GM21723 (cell line): ENCODE results near the gene EVI2A.
"Not testable (repeated sequence)": the region's sequence is repeated elsewhere in the genome, so short reads cannot be mapped to it uniquely, and the experiment has no call there.

Experiments
- ATAC-seq: cut with Tn5 transposase; IDR thresholded peaks from one replicate; pipeline ENCODE4 v1.9.1; 2021; ENCODE audit warnings: mild to moderate bottlenecking, moderate library complexity; ENCODE audit not compliant: unreplicated experiment

The EVI2A gene

DNA sequence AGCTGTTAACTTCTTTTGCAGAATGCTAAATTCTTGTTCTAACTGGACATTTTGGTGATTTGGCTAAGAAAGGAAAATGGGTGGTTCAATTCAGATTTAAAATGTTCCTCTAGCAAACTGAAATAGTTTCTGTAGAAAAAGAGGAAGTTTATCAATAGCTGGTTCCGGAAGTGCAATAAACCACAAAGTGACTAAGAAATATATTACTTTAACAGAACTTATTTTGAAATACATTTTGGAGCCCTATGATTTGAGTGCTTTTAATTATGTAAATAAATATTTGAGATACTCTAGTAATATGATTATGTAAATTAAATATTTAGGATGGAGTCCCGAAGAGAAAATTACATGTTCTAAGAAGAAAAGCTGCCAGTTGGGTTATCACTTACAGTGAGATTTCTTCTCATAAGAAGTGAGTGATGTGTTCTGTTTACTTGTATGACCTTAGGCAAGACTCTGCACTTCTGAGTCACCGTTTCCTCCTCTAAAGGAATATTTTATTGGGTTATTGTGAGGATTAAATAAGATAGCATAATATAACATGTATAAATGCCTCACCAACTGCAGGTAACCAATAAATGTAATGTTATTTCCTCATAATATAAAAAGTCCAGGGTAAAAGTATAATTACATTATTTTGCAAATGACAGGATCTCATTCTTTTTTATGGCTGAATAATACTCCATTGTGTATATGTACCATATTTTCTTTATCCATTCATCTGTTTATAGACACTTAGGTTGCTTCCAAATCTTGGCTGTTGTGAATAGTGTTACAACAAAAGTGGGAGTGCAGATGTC lies 7.2 kb downstream of the EVI2A start, which contains the start of gene EVI2B:
EVI2B (minus strand) TSS at position 73 of the 800 bp plus-strand sequence. CDS start 8,445 bp downstream, outside the sequence.
- no peak for ATAC-seq

DNA sequence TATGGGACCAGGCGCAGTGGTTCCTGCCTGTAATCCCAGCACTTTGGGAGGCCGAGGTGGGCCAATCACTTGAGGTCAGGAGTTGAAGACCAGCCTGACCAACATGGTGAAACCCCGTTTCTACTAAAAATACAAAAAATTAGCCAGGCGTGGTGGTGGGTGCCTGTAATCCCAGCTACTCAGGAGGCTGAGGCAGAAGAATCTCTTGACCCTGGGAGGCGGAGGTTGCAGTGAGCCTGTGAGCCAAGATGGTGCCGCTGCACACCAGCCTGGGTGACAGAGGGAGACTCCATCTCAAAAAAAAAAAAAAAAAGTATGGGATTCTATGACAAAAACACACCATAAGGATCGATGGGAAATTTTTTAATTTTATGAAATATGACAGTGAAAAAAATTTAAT lies 9.2 kb downstream of the EVI2A start:
- ATAC-seq: not testable (repeated sequence)

DNA sequence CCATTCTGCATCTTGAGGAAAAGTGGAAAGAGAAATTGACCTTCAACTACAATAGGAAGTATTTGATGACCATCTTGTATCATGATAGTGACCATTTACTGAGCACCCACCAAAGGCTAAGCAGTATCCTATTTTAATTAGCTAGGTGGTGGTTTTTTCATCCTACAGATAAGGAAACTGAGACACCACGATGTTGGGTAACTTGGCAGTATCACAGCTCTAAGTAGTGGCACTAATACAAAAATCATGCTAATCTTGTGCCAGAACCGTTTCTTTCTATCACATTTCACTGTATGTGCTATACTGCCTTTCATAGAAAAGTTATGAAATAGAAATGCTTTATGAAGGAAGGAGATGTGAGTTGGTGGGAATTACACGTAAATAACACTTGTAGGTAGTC lies 9.9 kb downstream of the EVI2A start:
- ATAC-seq: no peak

DNA sequence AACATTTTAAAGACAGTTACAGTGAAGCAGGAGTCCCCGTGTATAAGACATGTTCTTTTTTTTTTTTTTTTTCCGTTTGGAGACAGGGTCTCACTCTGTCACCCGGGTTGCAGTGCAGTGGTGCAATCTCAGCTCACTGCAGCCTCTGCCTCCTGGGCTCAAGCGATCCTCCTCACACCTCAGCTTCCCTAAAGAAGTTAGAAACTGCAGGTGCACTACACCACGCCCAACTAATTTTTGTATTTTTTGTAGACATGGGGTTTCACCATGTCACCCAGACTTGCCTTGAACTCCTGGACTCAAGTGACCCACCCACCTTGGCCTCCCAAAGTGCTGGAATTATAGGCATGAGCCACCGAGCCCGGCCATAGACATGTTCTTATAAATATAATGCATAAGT lies 10.5 kb downstream of the EVI2A start:
- no peak for ATAC-seq

DNA sequence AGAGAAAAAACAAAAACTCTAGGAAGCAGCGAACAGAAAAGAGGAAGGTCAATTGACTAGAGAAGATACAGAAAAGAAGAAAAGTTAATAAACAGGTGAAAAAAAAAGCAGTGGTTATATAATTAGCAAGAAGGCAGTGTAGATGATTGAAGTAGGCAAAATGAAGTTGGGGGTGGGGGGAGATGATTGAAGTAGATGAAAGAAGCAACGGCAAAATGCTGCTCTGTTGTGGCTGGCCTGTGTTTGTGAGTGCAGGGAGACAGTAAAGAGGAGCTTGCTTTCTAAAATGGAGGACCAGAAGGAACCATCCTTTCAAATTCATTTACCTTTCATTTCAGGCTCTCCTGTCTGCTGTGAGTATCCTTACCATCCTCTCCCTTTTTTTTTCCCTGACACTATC lies 11.2 kb downstream of the EVI2A start:
- ATAC-seq: no peak

DNA sequence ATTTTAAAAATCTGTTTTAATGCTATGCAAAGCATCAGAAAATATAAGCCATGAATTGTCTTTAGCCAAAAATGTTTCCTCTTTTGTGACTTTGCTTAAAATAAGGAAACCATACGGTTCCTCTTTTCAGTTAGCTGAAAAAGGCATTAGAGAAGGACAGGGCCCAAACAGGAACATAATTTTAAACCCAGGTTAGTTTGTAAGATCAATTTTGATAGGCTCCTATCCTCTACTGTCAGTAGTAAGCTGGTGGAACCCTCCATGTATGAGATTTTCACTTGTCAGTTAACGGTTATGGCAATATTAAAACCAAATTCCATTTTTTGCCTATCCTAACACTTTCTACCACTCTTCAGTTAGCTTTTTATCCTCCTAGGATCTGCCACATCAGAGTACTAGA lies 11.9 kb downstream of the EVI2A start:
- peak; percentile 36 for ATAC-seq

DNA sequence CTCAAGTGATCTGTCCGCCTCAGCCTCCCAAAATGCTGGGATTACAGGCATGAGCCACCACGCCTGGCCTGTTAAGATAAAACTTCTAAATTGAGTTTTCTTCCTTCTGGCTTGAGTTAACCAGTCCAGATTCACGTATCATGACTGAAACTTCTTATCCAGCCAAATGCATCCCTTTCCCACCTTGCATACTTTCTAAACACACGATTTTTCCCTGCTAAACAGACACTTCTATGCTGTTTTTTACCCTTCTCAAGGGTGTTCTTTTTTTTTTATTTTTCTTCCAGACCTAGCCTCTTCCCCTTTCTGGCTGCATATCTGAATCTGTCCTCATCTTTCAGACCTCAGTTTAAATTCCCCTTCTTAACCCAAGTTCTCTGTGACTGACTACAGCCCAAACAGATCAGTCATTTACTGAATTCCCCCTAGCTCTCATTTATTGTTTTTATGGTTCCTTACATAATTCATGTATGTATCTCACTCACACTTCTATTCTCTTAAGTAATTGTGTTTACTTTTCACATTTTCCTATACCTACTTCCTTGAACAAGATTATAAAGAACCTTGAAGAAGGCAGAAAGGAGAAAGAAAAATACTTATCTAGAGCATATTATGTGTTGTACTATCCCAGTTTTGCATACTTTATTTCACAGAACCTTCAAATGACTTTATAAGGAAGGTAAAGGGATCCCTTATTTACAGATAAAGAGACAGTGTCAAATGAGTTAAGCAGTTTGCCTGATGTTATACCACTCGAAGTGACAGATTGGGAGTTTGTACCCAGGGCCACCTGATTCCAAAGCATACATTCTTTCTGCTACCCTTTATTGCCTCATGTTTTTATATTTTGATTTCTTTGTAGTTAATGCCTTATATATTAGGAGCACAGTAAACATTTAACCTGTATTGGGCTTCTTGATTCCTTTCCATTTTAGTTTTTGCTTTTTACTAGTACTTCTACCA lies 12.8 kb downstream of the EVI2A start:
- no peak for ATAC-seq

DNA sequence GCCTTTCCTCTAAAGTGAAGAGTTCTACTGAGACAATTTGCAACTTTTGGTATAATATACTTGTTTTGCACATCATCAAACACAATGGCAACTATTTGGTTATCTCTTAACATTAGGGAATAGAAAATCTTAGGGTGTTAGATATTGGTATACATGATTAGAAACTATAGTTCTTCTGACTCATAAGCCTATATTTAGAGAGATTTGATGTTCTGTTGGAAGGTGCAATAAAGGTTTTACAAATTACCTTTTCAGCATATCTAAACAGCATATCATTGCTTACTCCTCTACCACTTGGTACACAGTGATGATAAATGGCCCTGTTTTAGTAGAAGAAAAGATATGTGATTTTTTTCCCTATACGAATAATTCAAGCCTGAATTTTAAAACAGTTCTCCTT lies 13.8 kb downstream of the EVI2A start:
- ATAC-seq: no peak

DNA sequence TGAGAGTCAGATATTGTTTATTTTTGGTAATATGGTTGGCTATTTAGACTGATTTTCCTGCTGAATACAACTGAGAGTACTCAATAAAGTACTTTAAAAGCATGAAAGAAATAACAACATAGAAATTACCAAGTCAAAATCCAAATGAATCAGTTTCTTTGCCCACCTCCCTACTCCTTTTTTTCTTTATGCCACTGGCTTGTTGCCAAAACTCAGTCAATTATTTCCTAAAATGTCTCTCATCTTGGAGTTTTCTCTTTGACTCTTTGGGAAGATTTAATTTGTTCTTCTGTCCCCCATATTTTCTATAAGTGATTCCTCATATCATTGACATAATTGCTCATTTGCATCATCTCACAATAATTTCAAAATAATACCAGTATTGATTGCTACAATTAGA lies 21.8 kb downstream of the EVI2A start:
- ATAC-seq: no peak

DNA sequence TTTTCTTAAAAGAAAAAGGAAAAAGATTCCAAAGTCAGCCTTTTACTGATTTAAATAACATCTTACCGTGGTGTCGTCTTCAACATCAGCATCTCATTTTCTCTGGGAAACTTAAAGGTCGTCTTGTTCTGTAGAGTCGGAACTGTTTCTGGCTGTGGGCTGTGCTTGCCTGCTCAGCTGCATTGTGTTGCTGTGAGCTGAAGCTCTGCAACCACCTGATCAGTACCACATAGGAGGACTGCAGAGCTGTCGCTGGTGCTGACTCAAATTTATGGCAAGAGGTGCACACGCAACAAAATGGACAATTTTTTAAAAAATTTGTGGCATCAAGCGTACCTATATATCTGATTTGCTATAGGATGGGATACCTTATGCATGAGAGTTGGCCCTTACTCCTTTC lies 24.3 kb downstream of the EVI2A start, which contains the start of gene OMG:
OMG (minus strand) TSS at position 150 of the 400 bp plus-strand sequence. CDS start 908 bp downstream, outside the sequence.
- no peak for ATAC-seq

DNA sequence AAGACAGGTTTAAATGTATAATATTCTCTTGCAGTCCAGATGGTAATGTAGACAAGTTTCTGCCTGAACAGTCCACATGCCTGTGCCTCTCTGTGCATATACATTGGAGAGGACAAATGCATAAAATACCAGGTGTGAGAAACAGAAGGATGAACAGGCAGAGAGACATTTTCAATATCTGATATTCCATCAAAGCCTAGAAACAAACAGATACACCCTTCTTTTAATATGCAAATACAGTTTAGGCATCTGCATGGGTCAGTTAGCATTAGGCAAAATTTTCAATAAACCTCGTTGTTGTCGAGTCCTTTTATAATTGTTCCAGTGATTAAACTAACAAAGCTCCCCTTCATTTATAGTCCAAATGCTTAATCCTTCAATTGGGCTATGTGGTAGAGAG lies 25.3 kb downstream of the EVI2A start:
- ATAC-seq: no peak

DNA sequence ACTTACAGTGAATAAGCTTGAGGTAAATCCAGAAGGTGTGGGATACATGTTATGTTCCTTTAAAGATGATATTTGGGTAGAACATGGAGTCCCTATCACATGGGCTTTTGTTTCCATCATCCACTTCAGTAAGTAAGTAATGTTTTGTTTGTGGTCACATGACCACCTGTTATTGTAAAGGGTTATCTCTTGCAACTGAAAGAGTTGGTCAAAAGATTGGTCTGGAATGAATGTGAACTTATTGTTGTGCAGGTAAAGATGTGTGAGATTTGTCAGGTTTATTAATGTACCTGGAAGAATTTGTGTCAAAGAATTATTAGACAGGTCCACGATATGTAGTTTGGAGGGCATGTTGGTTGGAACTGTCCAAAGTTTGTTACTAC lies 25.9 kb downstream of the EVI2A start:
- no peak for ATAC-seq

DNA sequence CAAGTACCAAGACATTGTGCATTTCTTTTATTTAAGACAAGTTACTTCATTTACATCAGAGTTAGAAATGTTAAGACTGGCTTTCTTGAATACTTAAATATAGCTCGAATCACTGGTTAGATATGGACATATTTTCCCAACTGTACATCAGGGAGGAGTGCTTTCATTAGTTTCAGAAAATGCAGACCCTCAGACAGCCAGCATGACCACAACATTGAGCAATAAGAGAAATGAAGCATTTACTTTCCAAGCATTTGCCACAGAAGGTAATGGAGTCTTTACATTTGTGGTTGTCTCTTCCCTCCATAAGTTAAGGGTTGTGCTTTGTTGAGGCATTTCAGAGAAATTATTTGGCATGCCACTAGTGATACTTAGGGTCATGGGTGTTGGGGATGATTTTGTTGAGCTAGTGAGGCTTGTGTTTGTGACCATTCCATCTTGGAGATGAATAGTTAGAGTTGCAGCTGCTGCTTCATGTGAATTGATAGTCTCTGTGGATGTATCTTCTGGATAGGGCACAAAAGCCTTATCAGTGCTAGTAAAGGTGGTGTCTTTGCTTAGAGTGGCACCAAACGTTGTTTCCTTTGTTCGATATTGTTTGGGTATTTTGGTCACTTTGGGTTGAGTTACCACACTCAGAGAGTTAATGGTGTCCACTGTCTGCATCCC lies 26.5 kb downstream of the EVI2A start:
- no peak for ATAC-seq

DNA sequence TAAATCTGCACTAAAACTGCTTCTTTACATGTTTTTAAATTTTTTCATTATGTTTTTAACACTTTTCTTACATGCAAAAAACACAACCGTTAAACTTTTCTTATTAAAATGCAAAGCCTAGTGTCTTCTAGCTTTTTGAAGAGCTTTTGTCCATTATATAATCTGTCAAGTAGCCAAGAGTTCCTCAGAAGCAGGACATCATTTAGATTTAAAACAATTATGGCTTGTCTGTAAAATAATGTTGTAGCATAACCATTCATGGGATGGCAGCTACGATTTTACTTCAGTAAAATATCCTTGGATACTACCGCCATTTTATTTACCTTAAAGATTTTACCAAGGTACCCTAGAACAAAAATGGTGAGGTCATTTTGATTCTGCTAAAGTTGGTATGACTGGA lies 27.2 kb downstream of the EVI2A start:
- no peak for ATAC-seq

DNA sequence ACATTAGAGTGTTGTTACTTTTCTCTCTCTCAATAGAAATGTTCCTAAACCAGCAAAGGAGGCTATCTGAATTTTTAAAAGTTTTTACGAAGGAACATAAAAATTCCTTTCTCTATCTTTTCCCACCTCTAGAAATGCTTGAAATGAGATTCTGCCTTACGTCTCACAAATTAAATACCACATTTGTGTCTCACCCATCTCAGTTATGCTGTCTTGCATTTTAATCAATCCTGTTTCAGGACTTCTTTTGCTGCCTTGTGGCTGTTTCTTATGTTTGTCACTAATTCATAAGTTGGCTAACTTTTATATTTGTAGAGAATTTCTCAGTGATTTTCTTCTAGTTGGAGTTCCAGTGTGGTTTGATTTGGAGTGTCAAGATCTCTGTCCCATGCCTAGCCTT lies 27.8 kb downstream of the EVI2A start:
- no peak for ATAC-seq

DNA sequence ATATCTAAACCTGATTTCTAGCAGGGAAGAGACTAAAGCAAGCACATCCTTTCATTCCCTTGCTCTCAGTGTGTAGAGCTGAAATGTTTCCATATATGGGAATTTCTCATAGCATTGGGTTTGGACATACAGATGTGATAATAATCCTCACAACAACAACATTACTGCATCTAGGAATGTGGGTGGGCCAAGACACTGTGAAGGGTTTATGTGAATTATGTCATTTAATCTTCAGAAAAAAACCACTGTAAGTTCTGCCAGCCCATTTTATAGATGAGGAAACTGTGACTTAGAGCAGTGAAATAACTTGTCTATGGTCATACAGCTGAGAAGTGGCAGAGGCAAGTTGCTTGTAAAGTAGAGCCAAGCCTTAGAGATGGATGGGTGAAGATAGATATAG lies 29.6 kb downstream of the EVI2A start:
- ATAC-seq: no peak

DNA sequence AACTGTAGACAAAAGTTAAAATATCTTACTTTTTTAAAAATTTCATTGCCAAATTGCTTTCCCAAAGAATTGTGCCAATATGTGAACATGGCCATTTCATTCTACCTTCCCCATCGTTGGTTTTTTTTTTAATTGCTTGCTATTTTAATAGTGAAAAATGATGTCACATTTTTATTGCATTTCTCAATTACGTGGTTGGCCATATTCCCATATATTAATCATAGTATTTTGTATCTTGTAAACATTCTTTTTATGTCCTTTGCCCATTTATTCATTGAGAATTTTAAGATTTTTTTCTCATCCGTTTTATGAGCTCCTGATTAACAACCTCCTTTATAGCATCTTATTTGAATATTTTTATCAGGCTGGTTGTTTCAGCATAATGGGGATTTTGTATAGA lies 31.6 kb downstream of the EVI2A start:
- ATAC-seq: no peak

DNA sequence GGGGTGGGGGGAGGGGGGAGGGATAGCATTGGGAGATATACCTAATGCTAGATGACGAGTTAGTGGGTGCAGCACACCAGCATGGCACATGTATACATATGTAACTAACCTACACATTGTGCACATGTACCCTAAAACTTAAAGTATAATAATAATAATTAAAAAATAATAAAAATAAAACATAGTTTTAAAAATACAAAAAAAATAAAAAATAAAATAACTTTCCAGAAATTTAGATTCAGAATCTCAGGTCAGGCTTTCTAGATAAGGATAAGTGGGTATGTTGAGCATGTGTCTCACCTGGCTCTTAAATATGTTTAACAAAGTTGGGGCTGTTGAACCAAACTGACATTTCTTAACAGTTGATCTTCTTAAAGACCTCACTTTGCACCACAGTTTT lies 33.5 kb downstream of the EVI2A start:
- ATAC-seq: not testable (repeated sequence)

DNA sequence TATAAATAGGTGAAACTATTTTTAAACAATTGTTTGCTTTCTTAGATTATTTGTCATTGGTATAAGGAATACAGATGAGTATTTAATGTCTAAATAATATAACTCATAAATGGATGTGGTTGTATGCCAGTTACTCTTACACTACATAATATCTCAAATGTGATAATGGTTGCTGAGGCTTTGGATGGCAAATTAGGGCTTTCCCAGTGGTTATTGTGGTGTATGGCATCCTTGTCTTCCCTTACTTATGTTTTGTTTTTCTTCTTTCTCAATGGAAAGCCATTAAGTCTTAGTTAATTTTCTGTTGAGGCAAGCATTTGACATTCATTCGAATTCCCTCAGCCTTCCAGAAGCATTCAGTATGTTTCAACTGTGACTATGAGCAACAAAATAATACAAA lies 34.8 kb downstream of the EVI2A start:
- ATAC-seq: no peak

DNA sequence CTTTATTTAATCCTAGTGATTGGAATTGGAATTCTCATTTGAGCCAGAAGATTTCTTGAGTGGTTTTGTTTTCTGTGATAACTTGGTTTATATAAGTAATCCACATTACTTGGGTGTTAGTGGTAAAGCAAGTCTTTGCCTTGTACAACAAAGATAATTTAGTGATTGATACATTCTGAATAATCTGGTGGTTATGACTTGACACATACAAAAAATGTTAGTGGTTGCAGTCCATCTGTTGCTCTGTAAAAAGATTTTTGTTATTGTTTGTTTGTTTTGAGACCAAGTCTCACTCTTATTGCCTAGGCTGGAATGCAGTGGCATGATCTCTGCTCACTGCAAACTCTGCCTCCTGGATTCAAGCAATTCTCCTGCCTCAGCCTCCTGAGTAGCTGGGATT lies 37.6 kb downstream of the EVI2A start:
- ATAC-seq: no peak

DNA sequence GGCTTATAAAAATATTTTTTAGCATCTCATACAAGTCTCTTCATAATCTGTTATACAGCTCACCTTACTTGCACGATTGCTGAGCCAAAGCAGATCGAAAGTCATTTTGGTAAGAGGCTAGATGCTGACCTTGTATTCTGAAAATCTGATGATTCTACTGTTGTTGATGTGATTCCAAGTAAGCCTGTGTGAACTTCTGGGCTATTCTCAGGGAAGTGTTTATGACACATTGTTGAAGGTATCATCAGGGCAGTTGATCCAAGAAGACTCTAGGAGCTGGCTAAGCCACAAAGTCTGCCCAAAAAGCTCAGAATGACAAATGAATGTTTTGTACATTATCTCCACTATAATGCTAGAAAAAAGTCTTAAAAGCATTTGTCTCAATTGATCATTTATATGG lies 40.4 kb downstream of the EVI2A start:
- no peak for ATAC-seq
